Gastrocnemius medialis (tissue), 4 donors: ENCODE data around the gene TTC4.

Experiments
- CTCF ChIP-seq, 5 experiments: fragments of 450-650 bp in 3 of 5; fragments of 200-600 bp in 2 of 5; sonication (generic) in 2 of 5; IDR thresholded peaks in 4 of 5; conservative IDR thresholded peaks in 1 of 5; 1 replicate in 4 of 5; 2 replicates in 1 of 5; pipeline ENCODE4 v1.5.1; 2016 to 2019; ENCODE audit warnings: antibody characterized with exemption in 5 of 5, mild to moderate bottlenecking in 3 of 5, moderate library complexity in 3 of 5
- POLR2A ChIP-seq, 2 donors: fragments of 450-650 bp; IDR thresholded peaks; one replicate each; pipeline ENCODE4 v1.6.1; 2017; ENCODE audit warnings: antibody characterized with exemption in 2 of 2, mild to moderate bottlenecking in 2 of 2, moderate library complexity in 2 of 2

- TF ChIP-seq CTCF (IDR thresholded peaks at IDR 0.05 in 4 of 5, conservative IDR thresholded peaks at IDR 0.05 in 1 of 5) (no peak), POLR2A (IDR thresholded peaks at IDR 0.05) (no peak)
Measured at GRCh38 chr1:54777431-54777830, 61.8 kb downstream of the TTC4 start.
